IgD-negative memory B cell (primary cell): ENCODE results near the gene CPT1C. TPM values are rescaled to one million over a fixed set of nuclear protein-coding genes. Genes with fewer than 3 reads are reported as not detected.
A peak's percentile ranks its signal among the peaks of the same experiment; 100 is the strongest.

ENCODE experiments used
- H3K27ac Mint-ChIP-seq, 3 donors: one replicate each; pipeline ENCODE4 v1.8.0; 2020 to 2022; ENCODE audit warnings: mild to moderate bottlenecking in 3 of 3, mixed read lengths in 3 of 3, moderate library complexity in 1 of 3
- H3K27me3 Mint-ChIP-seq: one replicate; pipeline ENCODE4 v1.8.0; 2021; ENCODE audit warnings: mixed read lengths
- H3K36me3 Mint-ChIP-seq: one replicate; pipeline ENCODE4 v1.8.0; 2020; ENCODE audit warnings: mild to moderate bottlenecking, mixed read lengths
- H3K4me1 Mint-ChIP-seq, 3 donors: one replicate each; pipeline ENCODE4 v1.8.0; 2020 to 2022; ENCODE audit warnings: mixed read lengths in 3 of 3, mild to moderate bottlenecking in 1 of 3
- H3K4me3 Mint-ChIP-seq, 4 donors: one replicate each; pipeline ENCODE4 v1.8.0; 2020 to 2022; ENCODE audit warnings: mild to moderate bottlenecking in 4 of 4, mixed read lengths in 4 of 4, moderate library complexity in 3 of 4
- H3K9me3 Mint-ChIP-seq, 3 donors: one replicate each; pipeline ENCODE4 v1.8.0; 2020 to 2021; ENCODE audit warnings: mixed read lengths in 3 of 3, mild to moderate bottlenecking in 1 of 3
- polyA plus RNA-seq: library from polyadenylated mRNA; unstranded; fragments of 300-500 nt; fragmentation: Illumina TruSeq; gene quantifications from one replicate; pipeline ENCODE4 v1.2.3, GENCODE V29; 2021

CPT1C gene
- polyA plus RNA-seq, 1 donor from 2014 or later, result not detected

DNA sequence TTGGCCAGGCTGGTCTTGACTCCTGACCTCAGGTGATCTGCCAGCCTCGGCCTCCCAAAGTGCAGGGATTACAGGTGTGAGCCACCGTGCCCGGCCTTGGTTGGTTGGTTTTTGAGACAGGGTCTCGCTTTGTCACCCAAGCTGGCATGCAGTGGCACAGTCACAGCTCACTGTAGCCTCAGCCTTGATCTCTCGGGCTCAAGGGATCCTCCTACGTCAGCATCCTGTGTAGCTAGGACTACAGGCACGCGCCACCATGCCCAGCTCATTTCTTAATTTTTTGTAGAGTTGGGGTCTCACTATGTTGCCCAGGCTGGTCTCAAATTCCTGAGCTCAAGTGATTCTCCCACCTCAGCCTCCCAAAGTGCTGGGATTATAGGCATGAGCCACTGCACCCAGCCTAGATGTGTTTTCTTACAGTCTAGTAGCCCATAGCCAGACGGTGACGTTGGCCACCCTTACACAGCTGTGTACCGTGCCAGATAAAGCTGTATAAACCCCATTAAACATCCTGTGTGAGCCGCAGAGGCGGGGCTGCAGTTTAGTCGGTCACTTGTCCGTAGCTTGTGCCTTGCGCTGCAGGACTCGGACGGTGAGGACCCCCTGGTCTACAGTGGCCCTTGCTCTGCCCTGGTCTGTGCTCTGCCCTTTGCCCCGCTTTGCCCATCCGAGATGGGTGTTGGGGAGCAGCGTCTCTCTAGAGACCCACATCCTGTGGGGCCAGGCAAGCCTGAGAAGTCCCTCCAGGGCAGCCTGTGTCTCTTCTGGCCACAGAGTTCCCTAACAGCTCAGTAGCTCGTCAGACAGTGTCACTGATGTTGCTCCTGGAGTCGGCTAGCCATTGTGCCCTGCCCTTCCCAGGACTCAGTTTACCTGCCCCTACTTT, 35.1 kb upstream of the CPT1C start:
- H3K9me3 Mint-ChIP-seq, result no peaks in the 10 kb centered on the region
- peak overlapping the region in 1 of 4 donors; percentile 55 for H3K4me3 Mint-ChIP-seq
- H3K36me3 Mint-ChIP-seq, result no peaks in the 10 kb centered on the region
- no peaks in the 10 kb centered on the region for H3K27me3 Mint-ChIP-seq
- peak overlapping the region in 2 of 3 donors; percentile 12 to 23 for H3K27ac Mint-ChIP-seq
- H3K4me1 Mint-ChIP-seq, result peaks cover 0 to 2% (median 0%) of the 10 kb centered on the region in 3 donors

GRCh38 chr19:49656456-49657109, 34.3 kb upstream of the CPT1C start:
- H3K4me3 Mint-ChIP-seq, result peak overlapping the region in 1 of 4 donors; percentile 38
- peak overlapping the region in 2 of 3 donors; percentile 23 to 43 for H3K27ac Mint-ChIP-seq
- no peaks in the 10 kb centered on the region for H3K27me3 Mint-ChIP-seq

DNA sequence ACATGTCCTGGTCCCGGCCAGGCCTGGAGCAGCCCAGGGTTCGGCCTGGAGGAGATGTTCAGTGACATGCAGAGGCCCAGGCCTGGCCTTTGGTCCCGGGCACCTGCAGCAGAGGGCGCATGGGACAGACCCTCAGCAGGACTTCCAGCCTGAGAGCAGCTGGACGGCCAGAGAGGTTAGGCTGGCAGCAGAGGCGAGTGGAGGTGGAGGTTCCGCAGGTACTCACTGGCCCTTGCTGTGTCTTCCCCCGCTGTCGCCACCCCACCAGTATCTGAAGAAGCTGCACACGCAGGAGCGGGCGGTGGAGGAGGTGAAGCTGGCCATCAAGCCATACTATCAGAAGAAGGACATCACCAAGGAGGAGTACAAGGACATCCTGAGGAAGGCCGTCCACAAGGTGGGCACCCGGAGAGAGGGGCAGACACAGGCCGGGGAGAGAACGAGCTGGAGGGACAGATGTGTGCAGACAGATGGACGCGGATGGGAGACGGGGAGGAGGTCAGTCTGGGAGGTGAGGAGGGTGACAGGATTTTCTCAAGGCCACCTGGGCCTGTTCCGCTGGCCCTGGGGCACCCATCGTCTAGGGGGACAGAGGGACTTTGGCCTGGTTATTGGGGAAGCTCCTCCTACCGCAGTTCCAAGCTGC, 33.3 kb upstream of the CPT1C start:
- Mint-ChIP-seq H3K27me3 (no peaks in the 10 kb centered on the region), H3K36me3 (no peaks in the 10 kb centered on the region), H3K9me3 (no peaks in the 10 kb centered on the region), H3K4me1 (peaks cover 0 to 2% (median 0%) of the 10 kb centered on the region in 3 donors), H3K4me3 (peak overlapping the region in 2 of 4 donors; percentile 30 to 52), H3K27ac (no peak overlapping the region)

More at GRCh38 chr19:49656456-49657109, 34.3 kb upstream of the CPT1C start:
- no peaks in the 10 kb centered on the region for H3K36me3 Mint-ChIP-seq
- no peaks in the 10 kb centered on the region for H3K9me3 Mint-ChIP-seq
- peaks cover 0 to 2% (median 0%) of the 10 kb centered on the region in 3 donors for H3K4me1 Mint-ChIP-seq

- Mint-ChIP-seq H3K9me3 (no peaks in the 10 kb centered on the region), H3K4me3 (no peak overlapping the region), H3K36me3 (no peaks in the 10 kb centered on the region), H3K4me1 (peaks cover 0 to 5% (median 2%) of the 10 kb centered on the region in 3 donors), H3K27me3 (no peaks in the 10 kb centered on the region), H3K27ac (no peak overlapping the region)
Measured at GRCh38 chr19:49658139-49658517, 32.8 kb upstream of the CPT1C start.

DNA sequence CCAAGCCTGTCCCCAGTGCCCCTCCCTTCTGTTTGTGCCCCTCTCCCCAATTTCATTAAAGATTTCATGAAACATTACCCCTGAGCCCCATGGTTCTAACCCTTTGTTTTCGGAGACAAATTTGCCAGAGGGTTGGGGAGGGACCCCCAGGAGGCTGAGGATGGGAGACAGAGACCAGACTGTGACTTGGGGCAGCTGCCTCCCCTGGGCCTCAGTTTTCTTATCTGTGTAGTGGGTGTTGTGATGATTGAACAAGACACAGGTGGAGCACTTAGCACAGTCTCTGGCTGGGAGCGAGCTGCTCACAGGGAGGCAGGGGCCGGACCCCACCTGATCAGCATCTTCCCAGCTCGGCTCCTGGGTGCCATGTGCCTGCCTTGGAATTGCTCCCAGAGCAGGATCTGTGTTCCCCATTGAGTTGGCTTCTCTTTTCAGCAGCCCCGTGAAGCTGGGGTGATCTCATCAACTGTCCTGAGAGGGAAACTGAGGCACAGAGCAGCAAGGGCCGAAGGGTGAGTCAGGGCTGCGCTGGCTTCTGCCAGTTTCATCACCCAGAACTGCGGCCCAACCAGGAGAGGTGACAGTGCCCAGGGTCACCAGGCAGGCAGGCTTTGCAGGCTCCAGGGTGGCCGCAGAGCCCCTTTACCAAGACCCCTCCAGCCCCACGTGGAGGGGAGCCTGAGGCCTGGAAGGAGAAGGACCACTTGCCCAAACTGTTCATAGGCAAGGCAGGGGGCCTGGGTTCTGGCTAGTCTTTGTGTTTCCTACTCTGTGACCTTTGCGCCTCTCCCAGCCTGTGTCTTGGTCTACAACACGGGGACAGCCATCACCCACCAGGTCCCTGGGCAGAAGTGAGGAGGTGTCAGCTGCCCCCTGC, 32.1 kb upstream of the CPT1C start:
- no peaks in the 10 kb centered on the region for H3K36me3 Mint-ChIP-seq
- H3K27ac Mint-ChIP-seq, result peak overlapping the region in 1 of 3 donors; percentile 67
- H3K27me3 Mint-ChIP-seq, result no peaks in the 10 kb centered on the region
- H3K9me3 Mint-ChIP-seq, result no peaks in the 10 kb centered on the region
- no peak overlapping the region for H3K4me3 Mint-ChIP-seq
- peaks cover under 1 to 5% (median 2%) of the 10 kb centered on the region in 3 donors for H3K4me1 Mint-ChIP-seq

DNA sequence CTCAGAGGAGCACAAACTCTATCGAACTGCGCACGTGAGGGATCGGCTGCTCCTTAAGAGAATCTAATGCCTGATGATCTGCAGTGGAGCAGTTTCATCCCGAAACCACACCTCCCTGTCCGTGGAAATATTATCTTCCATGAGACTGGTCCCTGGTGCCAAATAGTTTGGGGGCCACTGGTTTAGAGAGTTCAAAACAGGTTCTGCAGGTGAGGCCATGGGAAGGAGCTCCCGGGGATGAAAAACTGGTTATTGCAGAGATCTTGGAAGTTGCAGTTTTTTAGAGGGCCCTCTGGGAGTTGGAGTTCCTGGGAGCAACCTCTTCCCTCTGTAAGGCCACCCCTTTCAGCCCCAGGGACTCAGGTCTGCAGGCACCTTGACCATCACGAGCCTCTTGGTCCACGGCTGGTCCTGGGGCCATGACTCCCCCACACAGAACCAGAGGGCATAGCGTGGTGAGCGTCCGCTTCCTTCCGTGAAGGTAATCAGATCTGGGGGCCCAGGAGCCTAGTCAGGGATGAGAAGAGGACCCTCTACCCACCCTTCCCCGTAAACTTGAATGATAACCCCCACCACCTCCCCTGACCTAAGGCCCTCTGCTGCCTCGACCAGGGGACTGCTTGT, 30.5 kb upstream of the CPT1C start:
- no peaks in the 10 kb centered on the region for H3K27me3 Mint-ChIP-seq
- peaks cover 5 to 10% (median 8%) of the 10 kb centered on the region in 3 donors for H3K4me1 Mint-ChIP-seq
- H3K4me3 Mint-ChIP-seq, result peak overlapping the region in 1 of 4 donors; percentile 53
- H3K27ac Mint-ChIP-seq, result peak overlapping the region in 1 of 3 donors; percentile 42
- H3K36me3 Mint-ChIP-seq, result peaks cover 2% of the 10 kb centered on the region
- no peaks in the 10 kb centered on the region for H3K9me3 Mint-ChIP-seq

DNA sequence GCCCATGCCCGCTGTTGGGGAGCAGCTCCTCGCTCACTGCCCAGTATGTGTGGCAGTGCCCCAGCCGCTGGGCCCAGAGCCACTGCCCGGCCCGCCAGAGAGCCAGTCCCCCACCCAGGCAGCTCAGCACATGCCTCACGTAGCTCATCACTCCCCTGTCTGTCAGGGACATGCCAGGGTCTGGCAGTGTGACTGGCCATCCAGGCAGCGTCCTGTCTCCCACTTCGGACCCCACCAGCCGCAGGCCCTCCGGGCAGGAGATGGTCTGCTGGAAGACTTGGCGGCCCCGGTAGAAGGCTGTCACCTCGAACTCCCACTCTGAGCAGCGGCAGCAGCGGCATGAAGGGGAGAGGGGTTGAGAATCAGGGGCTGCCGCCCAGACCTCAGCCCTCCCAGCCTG, 28.9 kb upstream of the CPT1C start:
- peak overlapping the region in 1 of 3 donors; percentile 63 for H3K27ac Mint-ChIP-seq
- peaks cover 2% of the 10 kb centered on the region for H3K36me3 Mint-ChIP-seq
- no peaks in the 10 kb centered on the region for H3K9me3 Mint-ChIP-seq
- H3K4me1 Mint-ChIP-seq, result peaks cover 14 to 18% (median 15%) of the 10 kb centered on the region in 3 donors
- peaks cover 2% of the 10 kb centered on the region for H3K27me3 Mint-ChIP-seq
- peak overlapping the region in 2 of 4 donors; percentile 8 to 55 for H3K4me3 Mint-ChIP-seq

- Mint-ChIP-seq H3K9me3 (no peaks in the 10 kb centered on the region), H3K27ac (peak overlapping the region in 2 of 3 donors; percentile 98 to 99), H3K4me3 (peak overlapping the region in 2 of 4 donors; percentile 80 to 96), H3K36me3 (peaks cover 2% of the 10 kb centered on the region), H3K27me3 (peaks cover 2% of the 10 kb centered on the region), H3K4me1 (peaks cover 17 to 21% (median 18%) of the 10 kb centered on the region in 3 donors)
Measured at GRCh38 chr19:49663224-49663623, 27.7 kb upstream of the CPT1C start.

GRCh38 chr19:49664171-49665035, 26.5 kb upstream of the CPT1C start:
- Mint-ChIP-seq H3K4me3 (peak overlapping the region; percentile 96 to 100 (median 98)), H3K36me3 (peaks cover 4% of the 10 kb centered on the region), H3K9me3 (no peaks in the 10 kb centered on the region), H3K27ac (peak overlapping the region; percentile 91 to 99 (median 98)), H3K27me3 (peaks cover 2% of the 10 kb centered on the region), H3K4me1 (peaks cover 17 to 21% (median 18%) of the 10 kb centered on the region in 3 donors)

GRCh38 chr19:49665036-49665350, 25.9 kb upstream of the CPT1C start:
- H3K4me3 Mint-ChIP-seq, result peak overlapping the region; percentile 96 to 100 (median 98)
- H3K36me3 Mint-ChIP-seq, result peaks cover 4% of the 10 kb centered on the region
- H3K9me3 Mint-ChIP-seq, result no peaks in the 10 kb centered on the region
- H3K27ac Mint-ChIP-seq, result peak overlapping the region; percentile 91 to 99 (median 98)
- peaks cover 17 to 21% (median 18%) of the 10 kb centered on the region in 3 donors for H3K4me1 Mint-ChIP-seq
- peaks cover 2% of the 10 kb centered on the region for H3K27me3 Mint-ChIP-seq

DNA sequence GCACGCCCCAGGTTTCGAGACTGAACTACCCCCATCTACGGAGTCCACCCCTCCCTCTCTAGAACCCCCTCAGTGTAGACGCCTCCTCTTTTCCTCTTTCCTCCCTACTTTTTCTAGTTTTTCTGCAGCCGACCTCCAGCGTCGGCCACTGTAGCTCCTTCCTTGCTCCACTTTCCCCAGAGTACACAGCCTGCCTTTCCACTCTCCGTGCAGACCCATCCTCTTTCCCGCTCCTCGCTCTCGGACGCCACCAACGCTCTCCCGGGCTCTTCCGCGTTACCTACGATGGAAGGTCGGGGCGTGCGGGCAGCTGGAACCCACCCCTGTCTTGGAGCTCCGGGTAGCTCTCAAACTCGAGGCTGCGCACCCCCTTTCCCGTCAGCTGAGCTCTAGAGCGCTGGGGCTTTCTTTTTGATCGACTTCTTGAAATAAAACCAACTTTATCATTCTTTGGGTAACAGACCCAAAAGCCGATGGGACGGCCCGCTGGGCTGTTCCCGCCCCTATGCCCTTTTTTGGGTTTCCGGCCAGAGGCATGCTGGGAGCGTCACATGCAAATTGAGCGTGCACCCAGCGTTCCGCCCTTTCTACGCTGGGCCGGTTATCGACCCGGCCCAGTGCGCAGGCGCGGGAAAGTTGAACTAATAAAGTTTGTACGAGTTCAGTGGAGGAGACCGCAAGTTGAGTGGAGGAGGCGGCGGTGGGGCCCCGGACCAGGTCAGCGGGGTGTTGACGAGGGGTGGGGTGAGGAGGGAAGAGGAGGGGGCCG, 25.4 kb upstream of the CPT1C start, which contains the start of the genes BCL2L12 and IRF3:
Gene BCL2L12, plus strand, starts transcription at position 583 of the 769 bp plus-strand sequence. CDS start 760 bp downstream, outside the sequence.
Gene IRF3, minus strand, starts transcription at position 507 of the 769 bp plus-strand sequence. CDS start 1,019 bp downstream, outside the sequence.
- H3K4me1 Mint-ChIP-seq, result peaks cover 17 to 19% (median 18%) of the 10 kb centered on the region in 3 donors

DNA sequence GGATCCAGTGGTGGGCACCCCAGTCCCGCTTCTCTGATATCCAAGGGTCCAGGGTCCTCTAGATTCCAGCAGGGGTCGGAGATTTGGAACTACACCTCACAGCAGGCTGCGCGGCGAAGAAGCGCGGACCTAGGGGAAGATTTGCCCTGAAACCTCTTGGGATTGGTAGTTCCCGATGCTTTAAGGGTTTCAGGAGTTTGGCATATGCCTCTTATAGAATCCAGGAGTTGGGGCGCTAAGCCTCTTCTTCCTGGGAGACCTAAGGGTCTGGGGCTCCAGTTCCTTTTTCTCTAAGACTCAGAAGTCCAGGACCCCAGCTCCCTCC, 24.8 kb upstream of the CPT1C start:
- peak overlapping the region; percentile 96 to 100 (median 98) for H3K4me3 Mint-ChIP-seq
- H3K4me1 Mint-ChIP-seq, result peaks cover 17 to 19% (median 18%) of the 10 kb centered on the region in 3 donors
- H3K27ac Mint-ChIP-seq, result peak overlapping the region in 2 of 3 donors; percentile 91 to 98

More for the DNA sequence above, 25.4 kb upstream of the CPT1C start, which contains the start of the genes BCL2L12 and IRF3:
- Mint-ChIP-seq H3K4me3 (peak within 1 kb of the TSS; percentile 96 to 100 (median 98)), H3K9me3 (no peaks in the 10 kb centered on the region), H3K27me3 (peaks cover 2% of the 10 kb centered on the region), H3K27ac (peak within 1 kb of the TSS; percentile 91 to 99 (median 98)), H3K36me3 (peaks cover 4% of the 10 kb centered on the region)

More for the DNA sequence above, 24.8 kb upstream of the CPT1C start:
- H3K9me3 Mint-ChIP-seq, result no peaks in the 10 kb centered on the region
- H3K27me3 Mint-ChIP-seq, result peaks cover 2% of the 10 kb centered on the region
- peaks cover 4% of the 10 kb centered on the region for H3K36me3 Mint-ChIP-seq
